A549 treated with CORT108297 at 1 μM for 4 hours (cell line): Measurements from ENCODE around the gene LNP1. TPM values are rescaled to one million over a fixed set of nuclear protein-coding genes. Genes with fewer than 3 reads are reported as not detected.

Experiments used
- total RNA-seq: library from RNA; stranded (reverse); fragments of 200-300 nt; extraction: Qiagen RNA extraction; gene quantifications from 5 replicates; pipeline ENCODE4 v1.2.3, GENCODE V29; 2022

LNP1 gene, protein sequence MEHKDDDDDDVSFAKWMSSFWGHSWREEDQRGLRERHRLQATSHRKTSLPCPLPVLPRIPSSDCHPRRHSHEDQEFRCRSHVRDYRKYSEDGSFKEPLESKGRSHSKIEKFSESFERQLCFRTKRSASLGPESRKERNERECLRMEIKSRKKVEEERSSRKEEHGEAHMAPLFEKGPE
- 0.73 to 0.95 TPM (median 0.77 TPM) in 5 replicates for total RNA-seq

DNA sequence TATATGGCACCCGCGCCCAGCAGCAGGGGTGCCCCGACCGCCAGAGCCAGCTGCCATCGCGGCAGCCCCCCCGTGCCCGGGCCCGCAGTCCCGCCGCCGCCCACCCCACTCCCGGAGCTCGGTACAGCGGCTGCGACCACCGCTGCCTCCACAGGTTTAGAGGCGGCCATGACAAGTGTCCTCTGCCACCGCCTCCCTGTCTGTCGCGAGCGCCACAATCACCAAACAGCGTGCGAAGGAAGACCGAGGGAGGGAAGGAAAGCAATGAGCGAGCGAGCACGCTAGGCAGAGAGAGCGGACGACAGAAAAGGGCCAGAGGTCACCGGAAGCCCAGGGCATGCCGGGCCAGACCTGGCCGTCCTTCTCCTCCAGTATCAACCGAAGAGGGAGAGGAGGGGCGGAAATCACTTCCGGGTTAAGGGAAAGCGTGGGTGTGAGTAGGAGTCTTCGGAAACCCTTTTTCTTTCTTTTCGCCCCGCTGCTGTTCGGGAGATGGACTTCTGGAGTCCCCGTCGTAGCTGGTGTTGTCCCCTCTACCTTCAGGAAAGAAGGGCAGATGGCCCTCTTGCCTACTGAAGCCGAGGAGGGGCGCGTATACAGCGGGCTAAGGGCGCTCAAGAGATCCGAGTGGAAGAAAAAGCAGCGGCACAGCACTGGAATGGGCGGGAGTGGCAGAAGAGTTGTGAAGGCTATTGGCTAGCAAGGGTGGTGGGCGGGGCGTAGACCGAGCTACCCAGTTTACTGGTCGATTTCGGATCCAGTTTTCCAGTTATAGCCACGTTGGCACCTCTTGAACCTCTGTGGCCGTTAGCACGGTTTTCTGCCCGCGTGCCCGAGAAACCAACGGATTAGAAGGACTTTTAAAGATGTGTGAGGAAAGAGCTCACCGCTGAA is at the start of gene LNP1, which contains the start of gene TOMM70:
TSS of gene LNP1 (plus strand) at position 760 of the 894 bp plus-strand sequence. CDS start 28,191 bp downstream, outside the sequence.
TSS of gene TOMM70 (minus strand) at position 310 of the 894 bp plus-strand sequence. CDS start at position 170, 140 bp downstream.

DNA sequence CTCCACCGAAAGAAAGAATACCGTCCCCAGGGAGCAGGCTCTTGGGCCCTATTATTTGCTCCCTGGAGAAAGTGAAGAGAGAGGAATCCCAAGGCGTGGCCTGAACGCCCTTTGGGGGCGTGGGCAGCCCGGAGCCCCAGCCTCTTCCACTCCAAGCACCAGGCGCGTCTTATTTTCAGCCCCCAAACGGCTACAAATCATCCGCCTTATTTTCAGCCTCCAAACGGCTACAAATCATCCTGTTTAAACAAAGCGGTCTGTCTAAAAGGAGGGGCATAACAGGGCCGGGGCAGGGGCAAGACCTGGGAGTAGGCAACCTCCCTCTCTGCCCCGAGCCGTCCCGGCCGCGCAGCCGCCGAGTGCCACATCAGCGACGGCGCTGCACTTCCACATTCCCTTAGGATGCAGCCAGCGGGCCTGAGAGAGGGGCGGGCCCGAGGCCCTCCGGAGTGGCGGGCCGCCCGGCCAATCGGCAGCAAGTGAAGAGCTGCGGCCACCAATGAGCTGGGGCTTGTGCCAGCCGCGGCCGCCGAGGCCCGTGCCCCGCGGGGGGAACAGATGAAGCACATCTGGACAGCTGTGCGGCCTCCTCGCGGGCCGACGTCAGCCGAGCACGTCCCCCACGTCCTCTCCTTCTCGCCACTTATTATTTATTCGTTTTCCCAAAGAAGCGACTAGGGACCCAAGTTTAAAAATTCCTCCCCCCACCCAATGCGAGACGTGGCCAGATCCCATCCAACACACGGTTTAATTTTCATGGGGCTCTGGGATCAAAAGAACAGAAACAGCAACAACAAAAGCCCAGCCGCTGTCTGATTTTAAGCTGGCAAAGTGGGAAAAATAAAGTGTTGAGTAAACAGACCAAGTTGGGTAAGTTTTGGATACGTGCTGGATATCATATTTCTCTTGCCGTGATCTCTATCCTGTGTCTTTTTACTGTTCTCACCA is 91.0 kb downstream of the LNP1 start, which contains the start of gene TMEM45A:
TSS of gene TMEM45A (plus strand) at position 561 of the 948 bp plus-strand sequence. CDS start 62,593 bp downstream, outside the sequence.

Other genes with a start within 250 kb of the LNP1 start
- gene TBC1D23, start 140.5 kb upstream of the LNP1 start, total RNA-seq: 12.2 to 14.3 TPM (median 12.9 TPM) in 5 replicates
- gene NIT2, start 66.8 kb upstream of the LNP1 start, total RNA-seq: 69.2 to 91.5 TPM (median 87.1 TPM) in 5 replicates
- 46.6 to 59.1 TPM (median 47.4 TPM) in 5 replicates for gene TOMM70, start 450 bp upstream of the LNP1 start, total RNA-seq
- gene TMEM45A, start 91.1 kb downstream of the LNP1 start, total RNA-seq: 2.0 to 2.4 TPM (median 2.4 TPM) in 5 replicates
- gene ADGRG7, start 208.1 kb downstream of the LNP1 start, total RNA-seq: not detected in 5 replicates